GM19239 (cell line): ENCODE results near the gene IFIH1.
A peak's percentile ranks its signal among the peaks of the same experiment; 100 is the strongest.

ENCODE experiments used
- DNase-seq: peaks from one replicate; pipeline ENCODE4 v3.0.0; 2011; ENCODE audit warnings: low spot score; ENCODE audit not compliant: insufficient read length
- FAIRE-seq: peaks from 2 replicates; lab custom pipeline; 2011; peaks lifted over from hg19 to GRCh38; lab: Jason Lieb, UNC

The IFIH1 gene

DNA sequence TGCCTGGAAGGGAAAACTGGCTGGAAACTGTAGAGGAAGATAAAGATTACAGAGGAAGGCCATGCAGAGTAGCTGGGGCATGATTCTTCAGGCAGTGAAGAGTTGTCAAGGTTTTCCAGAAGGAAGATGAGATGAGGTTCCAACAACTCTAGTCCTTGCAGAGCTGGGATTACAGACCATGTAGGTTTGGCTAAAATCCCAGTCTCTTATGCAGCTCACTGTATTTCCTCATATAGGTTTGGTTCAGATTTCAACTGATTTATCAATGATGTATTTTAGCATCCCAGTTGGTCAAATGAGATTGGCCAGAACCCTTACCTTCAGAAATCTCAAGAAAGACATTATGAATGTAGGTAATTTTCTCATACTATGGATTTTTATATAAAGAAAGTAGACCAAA is 91.6 kb downstream of the IFIH1 start:
- FAIRE-seq: no peak
- no peak for DNase-seq

DNA sequence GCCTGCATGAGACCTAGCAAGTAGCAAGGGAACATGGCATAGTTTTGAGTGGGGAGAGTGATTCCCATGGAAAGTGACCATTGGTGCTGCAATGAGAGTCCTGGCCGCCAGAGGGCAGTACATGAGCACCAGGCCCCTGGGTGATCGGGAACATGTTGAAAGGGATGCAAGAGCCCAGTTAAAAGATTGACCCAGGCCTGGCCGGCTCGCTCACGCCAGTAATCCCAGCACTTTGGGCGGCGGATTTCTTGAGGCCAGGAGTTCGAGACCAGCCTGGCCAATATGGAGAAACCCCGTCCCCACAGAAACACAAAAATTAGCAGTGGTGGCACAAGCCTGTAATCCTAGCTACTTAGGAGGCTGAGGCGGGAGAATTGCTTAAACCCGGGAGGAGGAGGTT is 97.4 kb downstream of the IFIH1 start:
- peak; percentile 95 for FAIRE-seq
- DNase-seq: peak; percentile 31

DNA sequence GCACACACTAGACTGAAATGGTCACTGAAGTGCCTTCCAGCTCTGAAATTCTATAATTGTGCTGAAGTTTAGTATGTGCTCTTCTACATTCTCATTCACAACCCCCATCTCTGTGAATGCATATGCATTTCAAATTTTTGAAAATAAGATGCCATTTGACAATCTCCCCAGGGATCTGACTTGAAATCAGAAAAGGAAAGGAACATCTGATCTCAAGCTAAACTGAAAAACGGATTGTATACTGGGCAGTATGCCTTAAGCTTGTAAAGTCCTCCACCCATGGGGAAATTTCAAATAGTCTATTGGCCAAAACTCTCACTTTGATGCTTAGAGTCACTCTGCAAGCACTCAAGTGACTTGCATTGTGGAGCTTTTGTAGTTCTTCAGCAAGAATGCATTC is 98.1 kb downstream of the IFIH1 start:
- FAIRE-seq (no peak), DNase-seq (no peak)

DNA sequence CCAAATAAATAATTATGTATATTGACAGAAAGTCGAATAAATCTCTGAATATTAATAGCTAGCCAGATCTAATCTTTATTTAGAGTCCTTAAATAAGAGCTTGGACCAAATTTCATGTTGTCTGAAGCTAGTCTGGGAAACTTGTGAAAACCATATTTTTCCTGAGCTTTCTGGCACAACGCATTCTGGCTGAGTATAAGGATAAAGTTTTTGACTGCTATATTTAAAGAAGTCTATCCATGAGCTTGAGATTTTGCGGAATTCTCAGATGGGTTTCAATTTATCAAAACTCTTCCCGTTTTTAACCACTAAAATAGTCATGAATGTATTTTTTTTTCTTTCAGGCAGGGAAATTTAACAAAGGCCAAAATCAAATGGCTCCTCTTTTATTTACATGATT is 99.1 kb downstream of the IFIH1 start:
- DNase-seq (no peak), FAIRE-seq (no peak)

DNA sequence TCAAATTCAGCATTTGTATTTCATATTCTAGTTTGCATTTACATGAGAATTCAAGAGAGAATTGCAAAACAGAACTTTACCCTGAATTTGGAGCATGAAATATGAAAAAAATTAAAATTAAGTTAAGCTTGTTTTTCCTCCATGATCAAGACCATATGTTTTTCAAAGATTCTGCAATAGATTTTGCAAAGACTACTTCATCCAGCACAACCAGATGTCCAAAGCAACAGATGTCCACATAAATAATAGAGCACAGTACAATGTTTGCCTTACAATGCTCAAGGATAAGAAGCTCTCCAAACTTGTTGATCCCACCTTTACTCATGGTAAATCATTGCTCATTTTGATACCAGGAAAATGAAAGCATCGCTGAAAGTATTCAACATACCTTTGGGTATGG is 100.9 kb downstream of the IFIH1 start:
- FAIRE-seq (no peak), DNase-seq (no peak)
